HG03196 (cell line): ENCODE results near the gene RPAP3.
A peak's percentile ranks its signal among the peaks of the same experiment; 100 is the strongest.

ENCODE experiments used
- ATAC-seq: cut with Tn5 transposase; IDR thresholded peaks from one replicate; pipeline ENCODE4 v1.9.1; 2021; ENCODE audit not compliant: unreplicated experiment

The RPAP3 gene

GRCh38 chr12:47705566-47706425 is at the start of gene RPAP3:
Gene RPAP3, minus strand, starts transcription at chr12:47706030. Its CDS starts 3,190 bp downstream, at chr12:47702840.
- ATAC-seq: peak; percentile 78

GRCh38 chr12:47754881-47755280 is 49.1 kb upstream of the RPAP3 start:
- ATAC-seq: no peak

- no peak for ATAC-seq
Measured at GRCh38 chr12:47754126-47754525, 48.3 kb upstream of the RPAP3 start.

- peak; percentile 24 for ATAC-seq
Measured at GRCh38 chr12:47753021-47754001, 47.5 kb upstream of the RPAP3 start.

- ATAC-seq: no peak
Measured at GRCh38 chr12:47752552-47752951, 46.7 kb upstream of the RPAP3 start.

GRCh38 chr12:47752121-47752520 is 46.3 kb upstream of the RPAP3 start:
- no peak for ATAC-seq

GRCh38 chr12:47751561-47751960 is 45.7 kb upstream of the RPAP3 start:
- no peak for ATAC-seq

GRCh38 chr12:47750916-47751470 is 45.2 kb upstream of the RPAP3 start:
- no peak for ATAC-seq

GRCh38 chr12:47750229-47750798 is 44.5 kb upstream of the RPAP3 start:
- ATAC-seq: no peak

- ATAC-seq: no peak
Measured at GRCh38 chr12:47748899-47749298, 43.1 kb upstream of the RPAP3 start.

GRCh38 chr12:47748507-47748828 is 42.6 kb upstream of the RPAP3 start:
- no peak for ATAC-seq

GRCh38 chr12:47747596-47748506 is 42.0 kb upstream of the RPAP3 start:
- ATAC-seq: no peak

- no peak for ATAC-seq
Measured at GRCh38 chr12:47747126-47747525, 41.3 kb upstream of the RPAP3 start.

GRCh38 chr12:47746523-47746922 is 40.7 kb upstream of the RPAP3 start:
- no peak for ATAC-seq

GRCh38 chr12:47746073-47746472 is 40.2 kb upstream of the RPAP3 start:
- ATAC-seq: no peak

- no peak for ATAC-seq
Measured at GRCh38 chr12:47745485-47746041, 39.7 kb upstream of the RPAP3 start.

- no peak for ATAC-seq
Measured at GRCh38 chr12:47744778-47745436, 39.1 kb upstream of the RPAP3 start.

GRCh38 chr12:47744005-47744651 is 38.3 kb upstream of the RPAP3 start:
- no peak for ATAC-seq
